OCI-LY1 (cell line): Measurements from ENCODE around the gene CLEC7A.

Experiments
- H2AFZ ChIP-seq: fragments of 200-600 bp; sonication (generic), shearing (Covaris generic); 2 replicates; pipeline ENCODE4 v1.6.0; 2014; ENCODE audit warnings: antibody characterized with exemption, mild to moderate bottlenecking, low read length
- H3F3A ChIP-seq: fragments of 200-600 bp; sonication (generic), shearing (Covaris generic); 2 replicates; pipeline ENCODE4 v1.6.0; 2014; ENCODE audit warnings: mild to moderate bottlenecking, antibody characterized with exemption, low read length, moderate library complexity; ENCODE audit not compliant: insufficient read depth
- H3K27ac ChIP-seq: fragments of 200-600 bp; sonication (generic); 2 replicates; pipeline ENCODE4 v1.5.1; 2014; ENCODE audit warnings: low read length, mixed run types, mild to moderate bottlenecking, low read depth; ENCODE audit not compliant: poor library complexity, severe bottlenecking
- H3K27me3 ChIP-seq: fragments of 200-600 bp; sonication (generic); 2 replicates; pipeline ENCODE4 v1.6.0; 2014; ENCODE audit warnings: antibody characterized with exemption, mild to moderate bottlenecking, low read length, moderate library complexity; ENCODE audit not compliant: insufficient read depth
- H3K36me3 ChIP-seq: fragments of 200-600 bp; sonication (generic); 2 replicates; pipeline ENCODE4 v1.6.1; 2014; ENCODE audit warnings: mild to moderate bottlenecking, antibody characterized with exemption, low read length, moderate library complexity, mixed read lengths; ENCODE audit not compliant: insufficient read depth
- H3K4me1 ChIP-seq: fragments of 200-600 bp; sonication (generic); 2 replicates; pipeline ENCODE4 v1.5.1; 2014; ENCODE audit warnings: mild to moderate bottlenecking, low read length, moderate library complexity; ENCODE audit not compliant: insufficient read depth, severe bottlenecking
- H3K4me2 ChIP-seq: fragments of 200-600 bp; sonication (generic), shearing (Covaris generic); 2 replicates; pipeline ENCODE4 v1.6.1; 2014; ENCODE audit warnings: low read length
- H3K4me3 ChIP-seq: fragments of 200-600 bp; sonication (generic); 2 replicates; pipeline ENCODE4 v1.5.1; 2014; ENCODE audit warnings: low read length, low read depth, mild to moderate bottlenecking, mixed read lengths; ENCODE audit not compliant: poor library complexity, severe bottlenecking
- H3K79me2 ChIP-seq: fragments of 200-600 bp; shearing (Covaris generic); 2 replicates; pipeline ENCODE4 v1.6.1; 2016; ENCODE audit warnings: mixed run types, low read length, mixed read lengths; ENCODE audit not compliant: insufficient read depth
- H3K9ac ChIP-seq: fragments of 200-600 bp; sonication (generic), shearing (Covaris generic); 2 replicates; pipeline ENCODE4 v1.6.1; 2014; ENCODE audit warnings: mild to moderate bottlenecking, low read length, mixed read lengths
- H3K9me2 ChIP-seq: fragments of 200-600 bp; sonication (generic), shearing (Covaris generic); 2 replicates; pipeline ENCODE4 v1.6.1; 2014; ENCODE audit warnings: low read depth, mild to moderate bottlenecking, low read length, mixed read lengths
- H3K9me3 ChIP-seq: fragments of 200-600 bp; shearing (Covaris generic); 2 replicates; pipeline ENCODE4 v1.6.1; 2014; ENCODE audit warnings: low read length, mixed read lengths
- H4K20me1 ChIP-seq: fragments of 200-600 bp; sonication (generic), shearing (Covaris generic); 2 replicates; pipeline ENCODE4 v1.6.0; 2016; ENCODE audit warnings: mild to moderate bottlenecking, low read length; ENCODE audit not compliant: insufficient read depth
- EZH2 ChIP-seq: fragments of 200-600 bp; sonication (generic), shearing (Covaris generic); IDR thresholded peaks from 2 replicates; pipeline ENCODE4 v1.8.0; 2017; ENCODE audit warnings: borderline replicate concordance, mixed run types, mild to moderate bottlenecking, antibody characterized with exemption, low read length, moderate library complexity, mixed read lengths
- TF ChIP-seq, protein P1 (sequence below): fragments of 200-600 bp; sonication (generic), shearing (Covaris generic); IDR thresholded peaks from 2 replicates; pipeline ENCODE4 v1.5.1; 2017; ENCODE audit warnings: mild to moderate bottlenecking, antibody characterized with exemption, low read length, moderate library complexity, mixed read lengths

The CLEC7A gene

DNA sequence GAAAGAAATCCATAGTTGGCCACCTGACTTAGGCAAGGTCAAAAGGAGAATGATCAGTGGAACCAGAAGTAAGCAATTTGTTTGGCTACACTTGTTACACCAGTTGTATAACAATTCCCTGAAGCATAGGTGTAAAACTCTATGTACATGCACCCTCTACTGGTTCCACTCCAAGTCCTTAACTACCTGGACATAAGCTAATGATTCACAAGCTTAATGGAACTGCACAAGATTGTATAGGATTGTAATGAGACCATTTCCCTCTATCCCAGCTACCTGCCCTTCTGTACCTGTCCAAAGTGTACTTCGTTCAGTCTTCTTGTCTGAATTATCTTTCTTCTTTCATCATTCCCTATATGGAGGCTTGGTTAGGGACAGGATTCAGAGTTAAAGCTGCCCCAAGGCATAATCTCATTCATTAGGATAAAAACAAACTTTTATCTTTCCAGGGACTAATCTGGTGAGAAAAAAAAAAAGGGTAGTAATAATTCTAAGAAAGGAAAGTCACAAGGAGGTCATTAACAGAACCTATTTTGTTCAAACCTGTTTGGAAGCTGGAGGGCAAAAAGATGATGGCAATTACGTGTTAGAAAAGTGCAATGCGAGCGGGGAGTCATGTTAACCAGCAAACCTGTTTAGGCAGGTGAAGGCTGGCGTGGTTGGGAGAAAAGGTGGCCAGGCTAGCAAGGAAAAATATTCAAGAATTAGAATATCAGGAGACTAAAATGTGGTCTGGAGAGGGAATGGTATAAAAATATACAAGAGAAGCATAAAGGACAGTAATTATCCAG lies 46.0 kb upstream of the CLEC7A start:
- H3K27ac ChIP-seq = no peak overlapping the region
- H4K20me1 ChIP-seq = no peaks in the 10 kb centered on the region
- no peak overlapping the region for H3K4me2 ChIP-seq
- no peak overlapping the region for H3K4me3 ChIP-seq
- H3K4me1 ChIP-seq = no peaks in the 10 kb centered on the region
- H3K27me3 ChIP-seq = no peaks in the 10 kb centered on the region
- no peaks in the 10 kb centered on the region for H3K9me3 ChIP-seq
- H3K9ac ChIP-seq = no peak overlapping the region
- TF ChIP-seq EZH2 = no peak
- TF ChIP-seq, protein P1, sequence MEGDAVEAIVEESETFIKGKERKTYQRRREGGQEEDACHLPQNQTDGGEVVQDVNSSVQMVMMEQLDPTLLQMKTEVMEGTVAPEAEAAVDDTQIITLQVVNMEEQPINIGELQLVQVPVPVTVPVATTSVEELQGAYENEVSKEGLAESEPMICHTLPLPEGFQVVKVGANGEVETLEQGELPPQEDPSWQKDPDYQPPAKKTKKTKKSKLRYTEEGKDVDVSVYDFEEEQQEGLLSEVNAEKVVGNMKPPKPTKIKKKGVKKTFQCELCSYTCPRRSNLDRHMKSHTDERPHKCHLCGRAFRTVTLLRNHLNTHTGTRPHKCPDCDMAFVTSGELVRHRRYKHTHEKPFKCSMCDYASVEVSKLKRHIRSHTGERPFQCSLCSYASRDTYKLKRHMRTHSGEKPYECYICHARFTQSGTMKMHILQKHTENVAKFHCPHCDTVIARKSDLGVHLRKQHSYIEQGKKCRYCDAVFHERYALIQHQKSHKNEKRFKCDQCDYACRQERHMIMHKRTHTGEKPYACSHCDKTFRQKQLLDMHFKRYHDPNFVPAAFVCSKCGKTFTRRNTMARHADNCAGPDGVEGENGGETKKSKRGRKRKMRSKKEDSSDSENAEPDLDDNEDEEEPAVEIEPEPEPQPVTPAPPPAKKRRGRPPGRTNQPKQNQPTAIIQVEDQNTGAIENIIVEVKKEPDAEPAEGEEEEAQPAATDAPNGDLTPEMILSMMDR = peak; percentile 6; the same call in 1 of the 2 replicates
- H2AFZ ChIP-seq = no peak overlapping the region
- H3F3A ChIP-seq = no peaks in the 10 kb centered on the region
- H3K9me2 ChIP-seq = no peaks in the 10 kb centered on the region
- no peaks in the 10 kb centered on the region for H3K79me2 ChIP-seq
- H3K36me3 ChIP-seq = no peaks in the 10 kb centered on the region

GRCh38 chr12:10174986-10175614 lies 45.1 kb upstream of the CLEC7A start:
- H3K4me2 ChIP-seq = no peak overlapping the region
- H2AFZ ChIP-seq = no peak overlapping the region
- H3K9me3 ChIP-seq = no peaks in the 10 kb centered on the region
- H3F3A ChIP-seq = no peaks in the 10 kb centered on the region
- no peaks in the 10 kb centered on the region for H3K79me2 ChIP-seq
- no peaks in the 10 kb centered on the region for H3K27me3 ChIP-seq
- no peaks in the 10 kb centered on the region for H4K20me1 ChIP-seq
- H3K9ac ChIP-seq = no peak overlapping the region
- no peak overlapping the region for H3K27ac ChIP-seq
- H3K9me2 ChIP-seq = no peaks in the 10 kb centered on the region
- no peak overlapping the region for H3K4me3 ChIP-seq
- peaks cover 4% of the 10 kb centered on the region for H3K4me1 ChIP-seq
- no peaks in the 10 kb centered on the region for H3K36me3 ChIP-seq
- TF ChIP-seq, protein P1 = no peak
- no peak for TF ChIP-seq EZH2

DNA sequence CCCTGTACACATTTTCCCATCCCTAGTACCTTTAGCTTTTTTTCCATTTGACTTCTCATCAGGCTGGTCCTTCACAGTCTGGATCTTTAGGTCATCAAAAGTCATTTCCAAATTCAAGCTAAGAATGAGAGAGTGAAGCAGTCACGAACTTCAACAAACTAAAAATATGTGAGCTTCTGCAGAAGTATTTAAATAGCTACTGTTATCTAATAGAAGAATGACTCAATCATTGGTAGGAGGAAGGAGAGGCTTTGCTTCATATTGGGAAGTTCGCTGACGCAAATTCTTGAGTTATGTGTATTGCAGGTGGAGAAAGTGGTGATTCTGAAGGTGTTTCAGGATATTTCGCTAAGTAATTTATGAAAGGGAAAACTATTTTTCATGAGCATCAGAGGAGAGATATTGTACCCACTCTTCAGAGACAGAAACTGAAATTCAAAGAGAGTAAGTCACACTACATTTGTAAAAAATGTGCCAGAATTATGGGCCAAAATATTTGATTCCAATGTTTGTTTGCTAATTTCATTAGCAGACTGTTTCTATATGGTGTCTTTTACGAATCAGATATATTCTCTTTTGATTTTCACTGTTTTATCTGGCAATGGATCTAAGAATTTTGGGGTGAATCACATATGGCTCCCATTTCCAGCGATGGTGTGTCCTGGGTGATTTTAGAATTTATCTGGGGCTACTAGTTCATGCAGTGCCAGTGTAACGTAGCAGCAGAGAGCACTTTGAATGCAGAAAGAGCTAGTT lies 42.2 kb upstream of the CLEC7A start, which contains the start of gene OLR1:
Gene OLR1, minus strand, starts transcription at position 160 of the 756 bp plus-strand sequence. Its CDS starts 55 bp downstream, at position 105.
- Histone ChIP-seq H2AFZ (no peak within 1 kb of the TSS), H3K79me2 (no peaks in the 10 kb centered on the region), H3K9me2 (no peaks in the 10 kb centered on the region), H3K27me3 (no peaks in the 10 kb centered on the region), H4K20me1 (no peaks in the 10 kb centered on the region), H3K9ac (no peak within 1 kb of the TSS), H3K4me1 (peaks cover 7% of the 10 kb centered on the region), H3F3A (no peaks in the 10 kb centered on the region), H3K27ac (no peak within 1 kb of the TSS), H3K4me2 (no peak within 1 kb of the TSS), H3K4me3 (no peak within 1 kb of the TSS), H3K36me3 (no peaks in the 10 kb centered on the region), H3K9me3 (no peaks in the 10 kb centered on the region)
- TF ChIP-seq, protein P1 = no peak
- TF ChIP-seq EZH2 = no peak
